HepG2 (cell line): ENCODE results near the gene PTPN3. TPM values are rescaled to one million over a fixed set of nuclear protein-coding genes. Genes with fewer than 3 reads are reported as not detected.

Experiments
- ATAC-seq: fragments of 200-7000 bp; cut with Tn5 transposase; 3 replicates; pipeline ENCODE4 v1.9.1; 2020; ENCODE audit warnings: mild to moderate bottlenecking, moderate library complexity
- BruUV-seq: library from RNA; stranded (reverse); fragments of 400-500 nt; replicated peaks from 2 replicates; lab custom pipeline; 2021; lab: Mats Ljungman, UMichigan
- CTCF ChIA-PET: fragments of 300-600 bp; formaldehyde crosslinking; extraction: SDS; loops from one replicate; lab custom pipeline; 2021; ENCODE audit warnings: low total read pairs, inconsistent platforms, low intra/inter-chr PET ratio; lab: Yijun Ruan, JAX
- POLR2A ChIA-PET: fragments of 350-600 bp; sonication (Branson Sonifier 250); formaldehyde crosslinking; loops from one replicate; lab custom pipeline; 2020; ENCODE audit warnings: antibody characterized with exemption, inconsistent platforms; lab: Yijun Ruan, JAX
- DNase-seq: peaks from one replicate; pipeline ENCODE4 v3.0.0-alpha.2; 2015; ENCODE audit warnings: low spot score
- FAIRE-seq: peaks from 3 replicates; lab custom pipeline; 2011; peaks lifted over from hg19 to GRCh38; lab: Jason Lieb, UNC
- H2AFZ ChIP-seq: one replicate; pipeline ENCODE4 v1.6.1; 2011; ENCODE audit warnings: low read length, inconsistent platforms
- H3K27ac ChIP-seq: fragments of 300-600 bp; 3 replicates; pipeline ENCODE4 v1.8.0; 2011; ENCODE audit warnings: mixed run types, mild to moderate bottlenecking, mixed read lengths, low read length, inconsistent platforms; ENCODE audit not compliant: insufficient read depth; ENCODE audit errors: extremely low read length
- H3K27me3 ChIP-seq, 2 experiments: fragments of 200-600 bp in 1 of 2; 2 replicates in 1 of 2; 3 replicates in 1 of 2; pipeline versions ENCODE4 v1.6.0 to v1.8.0; 2011; ENCODE audit warnings: low read length in 2 of 2, mild to moderate bottlenecking in 2 of 2, moderate library complexity in 2 of 2, inconsistent platforms in 1 of 2; ENCODE audit not compliant: insufficient read depth in 2 of 2, control insufficient read depth in 1 of 2
- H3K36me3 ChIP-seq, 2 experiments: fragments of 200-600 bp in 1 of 2; replicated peaks in 1 of 2; 2 replicates in 1 of 2; 3 replicates in 1 of 2; pipeline versions ENCODE4 v1.5.1 to v1.8.0; 2011; ENCODE audit warnings: low read length in 2 of 2, inconsistent platforms in 1 of 2; ENCODE audit not compliant: insufficient read depth in 2 of 2, control insufficient read depth in 1 of 2
- H3K4me1 ChIP-seq: 2 replicates; pipeline ENCODE4 v1.5.1; 2012; ENCODE audit warnings: low read length, inconsistent platforms; ENCODE audit not compliant: insufficient read depth
- H3K4me2 ChIP-seq: 2 replicates; pipeline ENCODE4 v1.6.0; 2011; ENCODE audit warnings: low read depth, low read length, inconsistent platforms
- H3K4me3 ChIP-seq, 3 experiments: fragments of 200-600 bp in 1 of 3; sonication (generic), shearing (Covaris generic) in 1 of 3; replicated peaks in 1 of 3; 2 replicates each; pipeline ENCODE4 v1.5.1; 2011 to 2016; ENCODE audit warnings: low read length in 3 of 3, inconsistent platforms in 2 of 3, low read depth in 2 of 3, mild to moderate bottlenecking in 2 of 3, control low read depth in 1 of 3, mixed read lengths in 1 of 3; ENCODE audit not compliant: insufficient read depth in 1 of 3
- H3K79me2 ChIP-seq: one replicate; pipeline ENCODE4 v1.6.1; 2011; ENCODE audit warnings: low read length, inconsistent platforms; ENCODE audit not compliant: insufficient read depth
- H3K9ac ChIP-seq: 2 replicates; pipeline ENCODE4 v1.6.0; 2011; ENCODE audit warnings: mild to moderate bottlenecking, low read depth, low read length, inconsistent platforms; ENCODE audit not compliant: insufficient read depth
- H3K9me3 ChIP-seq: 2 replicates; pipeline ENCODE4 v1.5.1; 2012; ENCODE audit warnings: mild to moderate bottlenecking, low read length
- H4K20me1 ChIP-seq: 2 replicates; pipeline ENCODE4 v1.6.0; 2011; ENCODE audit warnings: inconsistent platforms, mild to moderate bottlenecking, low read length, moderate library complexity; ENCODE audit not compliant: insufficient read depth
- ATAD3A ChIP-seq: sonication (generic); formaldehyde crosslinking; IDR thresholded peaks from 2 replicates; pipeline ENCODE4 v1.4.0; 2020; ENCODE audit warnings: missing genetic modification reagents
- GABPA ChIP-seq, 2 experiments: IDR thresholded peaks; 2 replicates each; pipeline ENCODE4 v1.6.1; 2011 to 2016; ENCODE audit warnings: low read depth in 2 of 2, low read length in 1 of 2, missing biosample characterization in 1 of 2, missing genetic modification characterization in 1 of 2
- HMGXB4 ChIP-seq, 2 experiments: sonication (generic) in 1 of 2; formaldehyde crosslinking in 1 of 2; IDR thresholded peaks; 2 replicates each; pipeline versions ENCODE4 v1.4.0 to v1.6.1; 2018 to 2020; ENCODE audit warnings: missing genetic modification reagents in 2 of 2, borderline replicate concordance in 1 of 2, low read depth in 1 of 2, mild to moderate bottlenecking in 1 of 2, missing biosample characterization in 1 of 2
- HOMEZ ChIP-seq: IDR thresholded peaks from 2 replicates; pipeline ENCODE4 v1.6.1; 2016; ENCODE audit warnings: low read depth
- ISX ChIP-seq: sonication (generic); formaldehyde crosslinking; conservative IDR thresholded peaks from 2 replicates; pipeline ENCODE4 v1.5.0; 2020; ENCODE audit warnings: missing genetic modification reagents
- PRPF4 ChIP-seq: fragments of 200-400 bp; formaldehyde crosslinking; IDR thresholded peaks from 2 replicates; pipeline ENCODE4 v1.6.1; 2016; ENCODE audit warnings: low read length, low read depth; ENCODE audit not compliant: poor library complexity, severe bottlenecking
- REST ChIP-seq, 2 experiments: IDR thresholded peaks; 2 replicates each; pipeline ENCODE4 v1.6.1; 2011 to 2012; ENCODE audit warnings: low read length in 2 of 2, borderline replicate concordance in 1 of 2, low read depth in 1 of 2, mild to moderate bottlenecking in 1 of 2, moderate library complexity in 1 of 2
- YEATS4 ChIP-seq: sonication (generic); formaldehyde crosslinking; IDR thresholded peaks from 2 replicates; pipeline ENCODE4 v1.4.0; 2020; ENCODE audit warnings: missing genetic modification reagents, borderline replicate concordance
- ZNF350 ChIP-seq: sonication (generic); formaldehyde crosslinking; IDR thresholded peaks from 2 replicates; pipeline ENCODE4 v1.4.0; 2020; ENCODE audit warnings: mild to moderate bottlenecking, low read depth, missing genetic modification reagents, borderline replicate concordance
- ZNF564 ChIP-seq: sonication (generic); formaldehyde crosslinking; IDR thresholded peaks from 2 replicates; pipeline ENCODE4 v1.8.1; 2023; ENCODE audit warnings: mild to moderate bottlenecking, missing genetic modification reagents
- ZNF773 ChIP-seq: sonication (generic); formaldehyde crosslinking; IDR thresholded peaks from 2 replicates; pipeline ENCODE4 v1.4.0; 2020; ENCODE audit warnings: missing genetic modification reagents, borderline replicate concordance
- ZSCAN12 ChIP-seq: sonication (generic); formaldehyde crosslinking; IDR thresholded peaks from 2 replicates; pipeline ENCODE4 v1.9.0; 2021; ENCODE audit warnings: mild to moderate bottlenecking, missing genetic modification reagents
- WGBS: methylation state at CpG from one replicate; pipeline ENCODE4 v1.1.6; 2017; ENCODE audit warnings: low lambda C conversion rate; 5-methylcytosine and 5-hydroxymethylcytosine counted together
- in situ Hi-C: cut with HindIII; loops from 2 replicates; pipeline ENCODE4 v1.10.0; 2017; ENCODE audit warnings: low pct_unique_long_range_greater_than_20kb; ENCODE audit not compliant: extremely low pct_ligation_motif_present
- intact Hi-C: fragments of 100-400 bp; cut with micrococcal nuclease; formaldehyde crosslinking; loops from one replicate; pipeline ENCODE4 v1.10.0; 2022; ENCODE audit not compliant: unreplicated experiment
- polyA plus RNA-seq, 8 experiments: library from polyadenylated mRNA; depleted of rRNA in 3 of 8; stranded (reverse) in 7 of 8; unstranded in 1 of 8; fragments of >200 nt; fragmentation: Illumina TruSeq in 4 of 8; extraction: Trizol in 4 of 8; gene quantifications; 2 replicates each; pipeline versions ENCODE4 v1.2.1 to v1.2.3, GENCODE V29; 2011 to 2016; ENCODE audit warnings: low read depth in 4 of 8, missing spikeins in 1 of 8, mixed read lengths in 1 of 8; ENCODE audit not compliant: insufficient read depth in 1 of 8
- total RNA-seq, 5 experiments: library from RNA; depleted of rRNA; stranded (reverse); fragments of >200 nt; fragmentation: Illumina TruSeq; extraction: Trizol; gene quantifications; 2 replicates each; pipeline ENCODE4 v1.2.3, GENCODE V29; 2016; ENCODE audit warnings: low read depth in 1 of 5

The PTPN3 gene
- total and polyA plus RNA-seq, 2 of the 13 experiments (the other 11 are each of a cell fraction or from before 2014, with no cell fraction given) = 5.6 to 20.5 TPM

- TF ChIP-seq ZNF350 (CRISPR knock-in tag) (no peak), ZNF773 (no peak), REST (IDR thresholded peaks at IDR 0.05; ENCODE audit: borderline replicate concordance in 1 of 2, low read depth in 1 of 2, low read length in 2 of 2) (no peak), ISX (CRISPR knock-in tag) (no peak)
Measured at GRCh38 chr9:109450346-109450745, 47.8 kb downstream of the PTPN3 start (continued).

GRCh38 chr9:109449036-109449798, 48.9 kb downstream of the PTPN3 start:
- no peak overlapping the region for H3K27ac ChIP-seq
- H2AFZ ChIP-seq = no peak overlapping the region
- H3K27me3 ChIP-seq = no peaks in the 10 kb centered on the region
- H4K20me1 ChIP-seq = no peaks in the 10 kb centered on the region
- H3K9ac ChIP-seq = no peak overlapping the region
- BruUV-seq = no TSS peak
- ChIA-PET CTCF (no interaction called here), POLR2A (no interaction called here)
- H3K4me1 ChIP-seq = no peaks in the 10 kb centered on the region
- TF ChIP-seq PRPF4 (no peak), ATAD3A (CRISPR knock-in tag) (no peak), ZNF564 (CRISPR knock-in tag) (no peak), HMGXB4 (CRISPR knock-in tag; IDR thresholded peaks at IDR 0.05; ENCODE audit: borderline replicate concordance in 1 of 2, low read depth in 1 of 2) (no peak), GABPA (IDR thresholded peaks at IDR 0.05; ENCODE audit: low read depth, low read length) (no peak), GABPA (CRISPR knock-in tag; IDR thresholded peaks at IDR 0.05; ENCODE audit: low read depth) (no peak), HOMEZ (CRISPR knock-in tag) (no peak), YEATS4 (CRISPR knock-in tag) (no peak), ZSCAN12 (CRISPR knock-in tag) (no peak)
- no peak overlapping the region for H3K4me3 ChIP-seq
- no peak for DNase-seq
- intact Hi-C loops (no loop called here), in situ Hi-C loops (no loop called here)
- H3K9me3 ChIP-seq = no peaks in the 10 kb centered on the region
- ATAC-seq = no peak
- 95% methylated on average over 12 of the region's 12 CpGs for WGBS
- no peak overlapping the region for H3K4me2 ChIP-seq
- H3K36me3 ChIP-seq = peaks cover 0 to 13% of the 10 kb centered on the region in 2 experiments; a peak in 3 of 5 replicates
- no peak for FAIRE-seq
- no peaks in the 10 kb centered on the region for H3K79me2 ChIP-seq
